B cell (primary cell): ENCODE measurements around the gene SARM1. TPM values are rescaled to one million over a fixed set of nuclear protein-coding genes. Genes with fewer than 3 reads are reported as not detected.

Experiments used
- ATAC-seq: fragments of 200-7000 bp; cut with Tn5 transposase; one replicate; pipeline ENCODE4 v1.10.0; 2021; ENCODE audit warnings: low read depth, mild to moderate bottlenecking, moderate number of reproducible peaks, moderate library complexity
- CTCF ChIA-PET: fragments of 350-600 bp; sonication (Branson Sonifier 250); formaldehyde crosslinking; loops from one replicate; lab custom pipeline; 2021; ENCODE audit warnings: antibody characterized with exemption, inconsistent platforms; lab: Charles Lee
- POLR2A ChIA-PET: fragments of 350-600 bp; sonication (Branson Sonifier 250); formaldehyde crosslinking; loops from one replicate; lab custom pipeline; 2021; ENCODE audit warnings: antibody characterized with exemption; lab: Charles Lee
- DNase-seq: peaks from one replicate; pipeline ENCODE4 v3.0.0; 2013
- H2AFZ ChIP-seq: 2 replicates; pipeline ENCODE4 v1.6.1; 2012; ENCODE audit warnings: mild to moderate bottlenecking, low read depth, low read length; ENCODE audit not compliant: insufficient read depth, poor library complexity, severe bottlenecking
- H3K27ac ChIP-seq, 2 donors: 1 replicate in 1 of 2; 2 replicates in 1 of 2; pipeline ENCODE4 v1.5.1; 2012 to 2013; ENCODE audit warnings: low read length in 2 of 2, mild to moderate bottlenecking in 2 of 2, moderate library complexity in 1 of 2
- H3K27me3 ChIP-seq, 4 experiments: fragments of 200-600 bp in 1 of 4; sonication (generic) in 1 of 4; replicated peaks in 1 of 4; 1 replicate in 2 of 4; 2 replicates in 2 of 4; pipeline versions ENCODE4 v1.6.1 to v1.7.0; 2013 to 2016; ENCODE audit warnings: low read length in 3 of 4, mild to moderate bottlenecking in 2 of 4, mixed read lengths in 1 of 4, moderate library complexity in 1 of 4; ENCODE audit not compliant: insufficient read depth in 4 of 4, control insufficient read depth in 3 of 4; ENCODE audit errors: control extremely low read depth in 1 of 4
- H3K36me3 ChIP-seq, 2 experiments: replicated peaks in 1 of 2; 1 replicate in 1 of 2; 2 replicates in 1 of 2; pipeline versions ENCODE4 v1.6.1 to v1.7.1; 2013; ENCODE audit warnings: low read length in 1 of 2; ENCODE audit not compliant: insufficient read depth in 2 of 2, control insufficient read depth in 1 of 2; ENCODE audit errors: control extremely low read depth in 1 of 2, extremely low read depth in 1 of 2
- H3K4me1 ChIP-seq, 2 donors: fragments of 200-600 bp in 1 of 2; sonication (generic) in 1 of 2; 1 replicate in 1 of 2; 2 replicates in 1 of 2; pipeline versions ENCODE4 v1.5.1 to v1.6.1; 2013 to 2017; ENCODE audit warnings: low read length in 2 of 2; ENCODE audit not compliant: control insufficient read depth in 2 of 2, insufficient read depth in 2 of 2
- H3K4me2 ChIP-seq: replicated peaks from 2 replicates; pipeline ENCODE3; 2012; ENCODE audit warnings: mild to moderate bottlenecking, low read depth, low read length; ENCODE audit not compliant: poor library complexity, severe bottlenecking
- H3K4me3 ChIP-seq, 5 experiments: fragments of 200-600 bp in 1 of 5; sonication (generic) in 1 of 5; 1 replicate in 3 of 5; 2 replicates in 2 of 5; pipeline versions ENCODE4 v1.5.1 to v1.7.0; 2011 to 2016; ENCODE audit warnings: low read length in 4 of 5, mild to moderate bottlenecking in 4 of 5, low read depth in 2 of 5, control low read depth in 1 of 5, moderate library complexity in 1 of 5; ENCODE audit not compliant: insufficient read depth in 1 of 5; ENCODE audit errors: control extremely low read depth in 1 of 5, extremely low read depth in 1 of 5
- H3K79me2 ChIP-seq: fragments of 200-600 bp; sonication (generic); one replicate; pipeline ENCODE4 v1.6.0; 2016; ENCODE audit warnings: low read length; ENCODE audit not compliant: control insufficient read depth, insufficient read depth
- H3K9ac ChIP-seq: fragments of 200-600 bp; sonication (generic); 2 replicates; pipeline ENCODE4 v1.6.1; 2017; ENCODE audit warnings: mild to moderate bottlenecking, low read length, moderate library complexity
- H3K9me3 ChIP-seq, 3 donors: one replicate each; pipeline versions ENCODE4 v1.6.1 to v1.7.1; 2013; ENCODE audit warnings: low read length in 2 of 3; ENCODE audit not compliant: control insufficient read depth in 2 of 3, insufficient read depth in 1 of 3; ENCODE audit errors: control extremely low read depth in 1 of 3
- H4K20me1 ChIP-seq: 2 replicates; pipeline ENCODE4 v1.6.0; 2012; ENCODE audit warnings: mild to moderate bottlenecking, low read length; ENCODE audit not compliant: insufficient read depth, control insufficient read depth, poor library complexity, severe bottlenecking
- H3K27ac Mint-ChIP-seq: one replicate; pipeline ENCODE4 v1.8.0; 2021; ENCODE audit warnings: mixed read lengths
- H3K27me3 Mint-ChIP-seq: one replicate; pipeline ENCODE4 v1.8.0; 2021; ENCODE audit warnings: mixed read lengths
- H3K4me1 Mint-ChIP-seq: one replicate; pipeline ENCODE4 v1.8.0; 2021; ENCODE audit warnings: mixed read lengths
- H3K4me3 Mint-ChIP-seq: one replicate; pipeline ENCODE4 v1.8.0; 2021; ENCODE audit warnings: mixed read lengths
- H3K9me3 Mint-ChIP-seq: one replicate; pipeline ENCODE4 v1.8.0; 2022; ENCODE audit warnings: mixed read lengths; ENCODE audit not compliant: insufficient read depth
- EZH2 ChIP-seq: IDR thresholded peaks from 2 replicates; pipeline ENCODE4 v1.6.1; 2012; ENCODE audit warnings: borderline replicate concordance, low read depth, mild to moderate bottlenecking, moderate library complexity, low read length; ENCODE audit not compliant: insufficient read depth, poor library complexity, severe bottlenecking
- WGBS: methylation state at CpG from one replicate; pipeline ENCODE4 v1.1.5; 2013; ENCODE audit warnings: missing lambda C conversion rate; ENCODE audit not compliant: insufficient coverage; 5-methylcytosine and 5-hydroxymethylcytosine counted together
- intact Hi-C: fragments of 100-400 bp; cut with micrococcal nuclease; formaldehyde crosslinking; loops from one replicate; pipeline ENCODE4 v1.10.0; 2022
- polyA plus RNA-seq: library from polyadenylated mRNA; depleted of rRNA; stranded (reverse); fragments of >200 nt; gene quantifications from 2 replicates; pipeline ENCODE4 v1.2.3, GENCODE V29; 2012
- total RNA-seq, 2 donors: library from RNA; stranded (reverse); fragments of 120-200 nt in 1 of 2; gene quantifications; 1 replicate in 1 of 2; 2 replicates in 1 of 2; pipeline versions ENCODE4 v1.2.3 to v1.2.4, GENCODE V29; 2013 to 2022
- TF ChIP-seq, protein P1 (sequence below): fragments of 200-600 bp; IDR thresholded peaks from one replicate; pipeline ENCODE4 v1.8.0; 2022; ENCODE audit warnings: antibody characterized with exemption, mild to moderate bottlenecking

SARM1 gene
- total and polyA plus RNA-seq, 2 donors (not counting 1 experiment from before 2014, with no cell fraction given): 22.5 to 32.8 TPM

DNA sequence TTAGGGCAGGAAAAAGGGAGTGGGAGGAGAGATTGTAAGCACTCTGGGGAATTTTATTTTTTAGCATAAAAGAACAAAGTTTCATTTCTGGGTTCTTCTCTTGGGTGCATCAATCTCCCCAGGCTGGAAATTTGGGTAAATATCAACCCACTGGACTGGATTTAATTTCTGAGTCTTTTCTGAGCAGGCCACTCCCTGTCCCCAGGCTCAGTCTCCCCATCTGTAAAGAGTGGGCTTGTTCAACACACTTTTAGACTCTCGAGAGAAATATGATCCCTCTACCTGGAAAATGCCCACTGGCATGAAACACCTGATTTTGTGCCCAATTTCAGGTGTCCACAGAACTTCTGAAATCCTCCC lies 770 bp upstream of the SARM1 start:
- peaks cover 0 to 3% of the 10 kb centered on the region in 2 experiments for H3K36me3 ChIP-seq
- H3K27me3 Mint-ChIP-seq: no peaks in the 10 kb centered on the region
- peak overlapping the region in 2 of 5 experiments; percentile 73 to 74 for H3K4me3 ChIP-seq
- H3K9ac ChIP-seq: no peak overlapping the region
- peaks cover 22% of the 10 kb centered on the region for H4K20me1 ChIP-seq
- H3K9me3 ChIP-seq: no peaks in the 10 kb centered on the region
- H2AFZ ChIP-seq: peak overlapping the region; percentile 88
- peaks cover 8% of the 10 kb centered on the region for H3K79me2 ChIP-seq
- ATAC-seq (no peak), DNase-seq (no peak)
- H3K4me1 ChIP-seq: peaks cover 14 to 23% of the 10 kb centered on the region in 2 donors
- H3K4me3 Mint-ChIP-seq: peak overlapping the region; percentile 99
- ChIA-PET POLR2A (interaction anchor here (1.0 kb wide), 1 partner anchor 13 kb away, joined by 6 read pairs; the partner anchor contains the start of gene POLDIP2), CTCF (interaction anchor here (1.0 to 3.8 kb wide), 2 partner anchors 12 to 46 kb away, joined by 3 to 19 read pairs; partner anchors contain the start of gene POLDIP2)
- no peaks in the 10 kb centered on the region for H3K9me3 Mint-ChIP-seq
- H3K27ac ChIP-seq: peak overlapping the region; percentile 53 to 71
- WGBS: 86% methylated on average over 1 of the region's 1 CpG
- H3K27ac Mint-ChIP-seq: peak overlapping the region; percentile 96
- TF ChIP-seq, protein P1, sequence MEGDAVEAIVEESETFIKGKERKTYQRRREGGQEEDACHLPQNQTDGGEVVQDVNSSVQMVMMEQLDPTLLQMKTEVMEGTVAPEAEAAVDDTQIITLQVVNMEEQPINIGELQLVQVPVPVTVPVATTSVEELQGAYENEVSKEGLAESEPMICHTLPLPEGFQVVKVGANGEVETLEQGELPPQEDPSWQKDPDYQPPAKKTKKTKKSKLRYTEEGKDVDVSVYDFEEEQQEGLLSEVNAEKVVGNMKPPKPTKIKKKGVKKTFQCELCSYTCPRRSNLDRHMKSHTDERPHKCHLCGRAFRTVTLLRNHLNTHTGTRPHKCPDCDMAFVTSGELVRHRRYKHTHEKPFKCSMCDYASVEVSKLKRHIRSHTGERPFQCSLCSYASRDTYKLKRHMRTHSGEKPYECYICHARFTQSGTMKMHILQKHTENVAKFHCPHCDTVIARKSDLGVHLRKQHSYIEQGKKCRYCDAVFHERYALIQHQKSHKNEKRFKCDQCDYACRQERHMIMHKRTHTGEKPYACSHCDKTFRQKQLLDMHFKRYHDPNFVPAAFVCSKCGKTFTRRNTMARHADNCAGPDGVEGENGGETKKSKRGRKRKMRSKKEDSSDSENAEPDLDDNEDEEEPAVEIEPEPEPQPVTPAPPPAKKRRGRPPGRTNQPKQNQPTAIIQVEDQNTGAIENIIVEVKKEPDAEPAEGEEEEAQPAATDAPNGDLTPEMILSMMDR: no peak
- no peak for TF ChIP-seq EZH2
- intact Hi-C loops: loop anchor here (1.0 to 5.0 kb wide), 5 partner anchors 13 to 51 kb away; partner anchors contain the start of genes IFT20, POLDIP2, SLC46A1 and TMEM97
- H3K4me2 ChIP-seq: peak overlapping the region; percentile 92
- H3K27me3 ChIP-seq: no peaks in the 10 kb centered on the region
- H3K4me1 Mint-ChIP-seq: peaks cover 22% of the 10 kb centered on the region

DNA sequence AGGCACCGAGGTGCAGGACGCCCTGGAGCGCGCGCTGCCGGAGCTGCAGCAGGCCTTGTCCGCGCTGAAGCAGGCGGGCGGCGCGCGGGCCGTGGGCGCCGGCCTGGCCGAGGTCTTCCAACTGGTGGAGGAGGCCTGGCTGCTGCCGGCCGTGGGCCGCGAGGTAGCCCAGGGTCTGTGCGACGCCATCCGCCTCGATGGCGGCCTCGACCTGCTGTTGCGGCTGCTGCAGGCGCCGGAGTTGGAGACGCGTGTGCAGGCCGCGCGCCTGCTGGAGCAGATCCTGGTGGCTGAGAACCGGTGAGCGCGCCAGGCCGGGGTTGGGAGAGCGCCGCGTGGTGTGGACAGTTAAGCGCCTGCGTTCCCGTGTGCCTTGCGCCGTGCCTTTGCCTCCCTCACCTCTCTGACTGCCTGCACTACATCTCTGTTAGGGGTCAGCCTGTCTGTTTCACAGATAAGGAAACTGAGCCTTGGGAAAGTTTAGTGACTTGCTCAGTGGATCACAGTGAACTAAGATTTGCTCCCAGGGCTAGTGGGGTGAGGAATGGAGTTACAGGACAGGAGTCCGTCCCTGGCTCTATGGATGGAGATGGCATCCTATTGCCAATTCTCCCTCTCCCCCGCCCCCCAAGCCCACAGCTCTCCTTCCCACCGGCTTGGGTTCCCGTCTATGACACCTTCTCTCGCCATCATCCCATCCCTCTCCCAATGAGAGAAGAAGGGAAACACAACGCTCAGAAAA lies 880 bp downstream of the SARM1 start:
- Mint-ChIP-seq H3K9me3 (no peaks in the 10 kb centered on the region), H3K27me3 (no peaks in the 10 kb centered on the region), H3K4me3 (peak overlapping the region; percentile 99), H3K4me1 (peaks cover 22% of the 10 kb centered on the region), H3K27ac (peak overlapping the region; percentile 67)
- Histone ChIP-seq H2AFZ (peak overlapping the region; percentile 88), H3K4me2 (peak overlapping the region; percentile 92), H4K20me1 (peaks cover 22% of the 10 kb centered on the region), H3K9ac (peak overlapping the region; percentile 71), H3K4me3 (peak overlapping the region; percentile 7 to 81 (median 74)), H3K36me3 (peaks cover 0 to 3% of the 10 kb centered on the region in 2 experiments), H3K27ac (peak overlapping the region in 1 of 2 donors; percentile 5), H3K4me1 (peaks cover 14 to 23% of the 10 kb centered on the region in 2 donors), H3K9me3 (no peaks in the 10 kb centered on the region), H3K79me2 (peaks cover 8% of the 10 kb centered on the region), H3K27me3 (no peaks in the 10 kb centered on the region)
- intact Hi-C loops: loop anchor here (5.0 kb wide), 1 partner anchor 35 kb away; the partner anchor contains the start of gene SLC46A1
- no peak for DNase-seq
- POLR2A ChIA-PET: no interaction called here
- TF ChIP-seq, protein P1: no peak
- TF ChIP-seq EZH2: no peak
- CTCF ChIA-PET: interaction anchor here (1.4 to 3.8 kb wide), 2 partner anchors 14 to 37 kb away, joined by 6 to 19 read pairs; partner anchors contain the start of genes IFT20, POLDIP2 and TNFAIP1
- 6% methylated on average over 48 of the region's 53 CpGs for WGBS
- no peak for ATAC-seq
